OCI-LY7 (cell line): ENCODE results near the gene CLEC4C.

Experiments
- CTCF ChIP-seq: fragments of 200-600 bp; sonication (generic); conservative IDR thresholded peaks from 2 replicates; pipeline ENCODE4 v1.5.1; 2014; ENCODE audit warnings: mild to moderate bottlenecking, antibody characterized with exemption, low read length, moderate library complexity, mixed read lengths
- EZH2phosphoT487 ChIP-seq: fragments of 200-600 bp; sonication (generic); IDR thresholded peaks from 2 replicates; pipeline ENCODE4 v1.6.1; 2018; ENCODE audit warnings: low read depth, borderline replicate concordance, mild to moderate bottlenecking, mixed run types, antibody characterized with exemption, low read length, moderate library complexity, mixed read lengths

- TF ChIP-seq CTCF (no peak), EZH2phosphoT487 (no peak)
Observed at GRCh38 chr12:7729746-7730145, 17.4 kb downstream of the CLEC4C start.
